Panc1 (cell line): ENCODE data around the gene FAM151A.

Experiments
- CTCF ChIP-seq: fragments of 450-650 bp; IDR thresholded peaks from 2 replicates; pipeline ENCODE4 v1.5.1; 2017; ENCODE audit warnings: mild to moderate bottlenecking
- POLR2AphosphoS5 ChIP-seq: IDR thresholded peaks from 2 replicates; pipeline ENCODE4 v1.6.1; 2012; ENCODE audit warnings: mild to moderate bottlenecking, low read depth, low read length, moderate library complexity

GRCh38 chr1:54614563-54614962, 8.8 kb downstream of the FAM151A start:
- TF ChIP-seq CTCF, result no peak
- no peak for TF ChIP-seq POLR2AphosphoS5
